ENCODE data around the gene AKT1. TPM values are rescaled to one million over a fixed set of nuclear protein-coding genes. Genes with fewer than 3 reads are reported as not detected.
A peak's percentile ranks its signal among the peaks of the same experiment; 100 is the strongest.
"Not testable (repeated sequence)": the region's sequence is repeated elsewhere in the genome, so short reads cannot be mapped to it uniquely, and the experiment has no call there.

AKT1 gene
- total RNA-seq, 1 donor from 2014 or later = 144 TPM

DNA sequence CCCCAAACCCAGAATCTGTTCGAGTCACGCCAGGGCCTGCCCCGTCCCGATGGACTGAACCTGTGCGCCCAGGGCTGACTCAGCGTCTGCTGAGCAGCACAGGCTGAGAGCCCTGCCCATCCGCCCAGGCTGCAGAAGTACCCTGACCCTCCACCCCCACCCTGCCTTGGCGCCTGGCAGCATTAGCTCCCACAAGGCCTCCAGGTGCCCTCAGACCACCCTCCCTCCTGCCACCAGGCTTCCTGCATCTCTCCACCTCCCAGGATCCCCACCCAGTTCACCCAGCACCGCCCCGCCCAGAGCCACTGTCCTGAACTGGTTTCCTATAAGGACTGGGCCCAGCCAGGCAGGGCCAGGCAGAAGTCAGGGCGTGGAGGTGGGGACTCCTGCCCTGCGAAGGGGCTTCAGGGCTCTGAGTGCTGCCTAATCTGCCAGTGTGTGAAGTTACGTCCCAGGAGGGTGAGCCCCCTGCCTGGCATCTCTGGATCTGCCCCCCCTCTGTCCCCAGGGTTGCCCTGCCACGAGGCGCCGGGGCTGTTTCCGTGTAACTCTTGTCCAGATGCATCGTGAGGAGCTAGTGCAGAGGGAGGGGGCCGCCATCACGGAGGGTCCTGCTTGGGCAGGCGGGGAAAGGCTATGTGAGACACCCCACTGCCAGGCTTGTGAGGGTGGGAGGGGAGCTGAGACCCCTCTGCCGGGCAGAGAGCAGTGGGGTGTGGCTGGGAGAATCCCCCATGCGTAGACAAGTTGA lies 62.4 kb downstream of the AKT1 start:
- intact Hi-C loops (cut with micrococcal nuclease) = no loop called here
- TF ChIP-seq, protein P1, sequence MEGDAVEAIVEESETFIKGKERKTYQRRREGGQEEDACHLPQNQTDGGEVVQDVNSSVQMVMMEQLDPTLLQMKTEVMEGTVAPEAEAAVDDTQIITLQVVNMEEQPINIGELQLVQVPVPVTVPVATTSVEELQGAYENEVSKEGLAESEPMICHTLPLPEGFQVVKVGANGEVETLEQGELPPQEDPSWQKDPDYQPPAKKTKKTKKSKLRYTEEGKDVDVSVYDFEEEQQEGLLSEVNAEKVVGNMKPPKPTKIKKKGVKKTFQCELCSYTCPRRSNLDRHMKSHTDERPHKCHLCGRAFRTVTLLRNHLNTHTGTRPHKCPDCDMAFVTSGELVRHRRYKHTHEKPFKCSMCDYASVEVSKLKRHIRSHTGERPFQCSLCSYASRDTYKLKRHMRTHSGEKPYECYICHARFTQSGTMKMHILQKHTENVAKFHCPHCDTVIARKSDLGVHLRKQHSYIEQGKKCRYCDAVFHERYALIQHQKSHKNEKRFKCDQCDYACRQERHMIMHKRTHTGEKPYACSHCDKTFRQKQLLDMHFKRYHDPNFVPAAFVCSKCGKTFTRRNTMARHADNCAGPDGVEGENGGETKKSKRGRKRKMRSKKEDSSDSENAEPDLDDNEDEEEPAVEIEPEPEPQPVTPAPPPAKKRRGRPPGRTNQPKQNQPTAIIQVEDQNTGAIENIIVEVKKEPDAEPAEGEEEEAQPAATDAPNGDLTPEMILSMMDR (IDR thresholded peaks at IDR 0.05; ENCODE audit: borderline replicate concordance) = no peak
- H3K36me3 ChIP-seq = peaks cover 4% of the 10 kb centered on the region
- H3K27me3 ChIP-seq (ENCODE audit: low read depth) = no peaks in the 10 kb centered on the region
- DNase-seq = no peak
- H3K9me3 ChIP-seq (replicated peaks) = no peaks in the 10 kb centered on the region
- no peak overlapping the region for H3K4me3 ChIP-seq
- peaks cover 93% of the 10 kb centered on the region for H3K4me1 ChIP-seq
- peak overlapping the region; percentile 98 for H3K27ac ChIP-seq (replicated peaks)

DNA sequence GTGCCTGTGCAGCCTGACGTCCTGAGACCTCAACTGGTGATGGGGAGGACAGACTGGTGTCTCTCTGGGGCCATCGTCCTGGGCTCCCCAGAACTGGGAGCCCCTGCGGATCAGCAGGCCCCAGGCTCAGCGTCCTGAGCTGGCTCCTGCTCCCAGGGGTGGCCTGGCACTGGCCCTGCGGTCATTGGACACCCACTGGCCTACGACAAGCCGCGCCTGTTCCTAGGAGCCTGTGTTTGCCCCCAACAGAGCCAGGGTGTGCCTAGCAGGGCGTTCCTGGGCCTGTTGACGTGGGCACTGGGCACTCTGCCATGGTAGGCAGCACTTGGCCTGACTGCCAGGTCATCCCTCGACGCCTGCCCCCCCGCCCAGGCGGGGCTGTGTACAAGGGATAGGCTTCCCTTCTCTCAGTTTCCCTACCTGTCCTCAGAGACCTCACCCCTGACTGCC lies 63.2 kb downstream of the AKT1 start:
- H3K36me3 ChIP-seq = no peaks in the 10 kb centered on the region
- DNase-seq = peak; percentile 88
- peak overlapping the region; percentile 98 for H3K27ac ChIP-seq (replicated peaks)
- no peaks in the 10 kb centered on the region for H3K9me3 ChIP-seq (replicated peaks)
- no peak overlapping the region for H3K4me3 ChIP-seq
- peaks cover 93% of the 10 kb centered on the region for H3K4me1 ChIP-seq
- H3K27me3 ChIP-seq (ENCODE audit: low read depth) = no peaks in the 10 kb centered on the region
- intact Hi-C loops (cut with micrococcal nuclease) = no loop called here
- TF ChIP-seq, protein P1 (IDR thresholded peaks at IDR 0.05; ENCODE audit: borderline replicate concordance) = no peak

DNA sequence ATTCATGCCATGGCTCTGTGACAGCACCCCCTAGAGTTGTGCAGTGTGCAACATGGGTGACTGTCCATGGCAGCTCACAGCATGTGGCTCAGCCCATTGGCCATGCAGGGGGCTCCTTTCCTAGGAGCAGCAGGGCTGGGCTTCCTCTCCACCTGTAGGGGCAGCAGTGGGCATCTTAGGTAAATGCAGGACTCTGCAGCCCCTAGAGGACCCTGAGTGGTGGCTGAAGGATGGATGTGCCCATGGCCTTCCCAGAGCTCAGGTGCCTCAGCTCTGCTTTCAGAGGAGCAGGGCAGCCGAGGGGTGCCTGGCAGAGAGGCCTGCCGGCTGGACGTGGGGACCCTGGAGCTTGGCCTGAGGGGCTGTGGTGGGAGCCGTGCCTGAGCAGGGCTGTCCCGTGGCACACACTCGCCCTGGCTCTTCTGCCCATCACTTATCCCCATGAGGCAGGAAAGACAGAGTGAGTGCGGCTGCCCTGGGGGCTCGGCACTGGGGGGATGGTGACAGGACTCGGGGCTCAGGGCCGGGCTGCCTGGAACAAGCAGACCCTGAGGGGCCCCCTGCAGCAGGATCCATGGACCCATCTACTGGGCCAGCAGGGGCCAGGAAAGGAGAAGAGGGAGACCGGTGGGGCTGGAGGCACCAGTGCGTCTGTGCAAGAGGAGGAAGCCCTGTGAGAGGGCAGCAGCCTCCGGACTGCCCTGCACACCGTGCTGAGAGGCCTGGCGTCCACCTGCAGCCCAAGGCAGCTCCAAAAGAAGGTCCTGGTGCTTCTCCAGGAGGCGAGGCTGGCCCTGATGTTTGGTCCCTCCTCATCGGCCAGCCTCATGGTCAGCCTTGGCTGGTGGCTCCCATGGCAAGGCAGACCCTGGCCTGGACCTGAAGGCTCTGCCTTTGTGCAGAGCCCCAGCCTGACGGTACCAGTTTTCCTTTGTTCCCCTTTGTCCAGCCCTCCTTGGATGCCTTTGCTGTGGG lies 63.9 kb downstream of the AKT1 start:
- no peaks in the 10 kb centered on the region for H3K27me3 ChIP-seq (ENCODE audit: low read depth)
- H3K27ac ChIP-seq (replicated peaks) = peak overlapping the region; percentile 98
- DNase-seq = no peak
- intact Hi-C loops (cut with micrococcal nuclease) = no loop called here
- no peak overlapping the region for H3K4me3 ChIP-seq
- H3K4me1 ChIP-seq = peaks cover 93% of the 10 kb centered on the region
- H3K36me3 ChIP-seq = no peaks in the 10 kb centered on the region
- H3K9me3 ChIP-seq (replicated peaks) = no peaks in the 10 kb centered on the region
- TF ChIP-seq, protein P1 (IDR thresholded peaks at IDR 0.05; ENCODE audit: borderline replicate concordance) = peak; percentile 43

DNA sequence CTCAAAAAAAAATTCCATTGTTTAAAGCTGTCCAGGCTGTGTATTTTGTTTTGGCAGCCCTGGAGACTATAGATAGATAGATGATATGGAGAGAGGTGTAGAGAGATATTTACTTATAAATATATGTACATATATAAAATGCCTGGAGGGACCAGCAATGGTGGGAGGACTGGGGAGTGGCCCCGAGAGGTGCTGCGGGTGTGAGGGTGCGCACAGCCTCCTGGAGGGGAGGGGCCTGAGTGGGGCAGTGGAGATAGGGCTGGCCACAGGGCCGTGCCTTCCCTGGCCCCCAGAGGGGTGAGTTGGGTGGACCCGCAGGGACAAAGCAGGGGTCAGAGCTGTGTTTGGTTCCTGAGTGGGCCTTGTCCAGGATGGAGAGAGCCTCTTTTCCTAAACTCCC lies 65.1 kb downstream of the AKT1 start:
- Histone ChIP-seq H3K36me3 (no peaks in the 10 kb centered on the region), H3K9me3 (replicated peaks) (no peaks in the 10 kb centered on the region), H3K4me1 (peaks cover 93% of the 10 kb centered on the region), H3K27me3 (ENCODE audit: low read depth) (no peaks in the 10 kb centered on the region), H3K27ac (replicated peaks) (peak overlapping the region; percentile 98), H3K4me3 (no peak overlapping the region)
- TF ChIP-seq, protein P1 (IDR thresholded peaks at IDR 0.05; ENCODE audit: borderline replicate concordance) = no peak
- intact Hi-C loops (cut with micrococcal nuclease) = no loop called here
- no peak for DNase-seq

DNA sequence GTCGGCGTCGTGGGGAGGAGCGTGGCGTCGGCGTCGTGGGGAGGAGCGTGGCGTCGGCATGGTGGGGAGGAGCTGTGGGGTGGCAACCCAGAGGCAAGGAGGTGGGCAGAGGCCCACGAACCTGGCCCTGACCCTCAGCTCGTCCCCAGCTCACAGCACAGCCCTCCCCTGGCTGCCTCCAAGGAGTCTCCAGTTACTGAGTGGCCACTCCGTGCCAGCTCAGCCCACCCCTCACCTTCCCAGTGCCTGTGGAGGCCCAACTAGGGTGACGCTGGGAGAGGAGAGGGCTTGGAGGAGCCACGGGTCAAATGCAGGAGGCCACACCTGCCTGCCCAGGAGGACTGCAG lies 65.7 kb downstream of the AKT1 start:
- H3K4me3 ChIP-seq = no peak overlapping the region
- no peaks in the 10 kb centered on the region for H3K36me3 ChIP-seq
- no peak for DNase-seq
- H3K27me3 ChIP-seq (ENCODE audit: low read depth) = no peaks in the 10 kb centered on the region
- peak overlapping the region; percentile 98 for H3K27ac ChIP-seq (replicated peaks)
- H3K9me3 ChIP-seq (replicated peaks) = no peaks in the 10 kb centered on the region
- TF ChIP-seq, protein P1 (IDR thresholded peaks at IDR 0.05; ENCODE audit: borderline replicate concordance) = no peak
- peaks cover 93% of the 10 kb centered on the region for H3K4me1 ChIP-seq
- intact Hi-C loops (cut with micrococcal nuclease) = no loop called here

DNA sequence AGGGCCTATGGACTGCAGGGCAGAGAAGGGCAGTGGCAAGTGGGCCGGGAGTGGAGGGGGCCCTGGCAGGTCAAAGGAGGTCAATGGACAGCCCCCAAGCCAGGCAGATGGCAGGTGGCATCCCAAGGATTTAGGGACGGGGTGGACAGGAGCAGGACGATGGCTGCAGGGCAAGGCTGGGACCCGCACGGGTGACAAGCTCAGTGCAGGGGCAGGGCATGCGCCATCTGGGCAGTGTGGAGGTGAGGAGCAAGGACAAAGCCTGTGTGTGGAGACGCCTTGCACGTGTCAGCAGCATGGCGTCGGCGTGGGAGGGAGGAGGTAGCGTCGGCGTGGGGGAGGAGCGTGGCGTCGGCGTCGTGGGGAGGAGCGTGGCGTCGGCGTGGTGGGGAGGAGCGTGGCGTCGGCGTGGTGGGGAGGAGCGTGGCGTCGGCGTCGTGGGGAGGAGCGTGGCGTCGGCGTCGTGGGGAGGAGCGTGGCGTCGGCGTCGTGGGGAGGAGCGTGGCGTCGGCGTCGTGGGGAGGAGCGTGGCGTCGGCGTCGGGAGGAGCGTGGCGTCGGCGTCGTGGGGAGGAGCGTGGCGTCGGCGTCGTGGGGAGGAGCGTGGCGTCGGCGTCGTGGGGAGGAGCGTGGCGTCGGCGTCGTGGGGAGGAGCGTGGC lies 66.2 kb downstream of the AKT1 start:
- DNase-seq; H3K9me3 ChIP-seq (replicated peaks); H3K4me3 ChIP-seq; H3K27me3 ChIP-seq (ENCODE audit: low read depth); intact Hi-C loops (cut with micrococcal nuclease); H3K36me3 ChIP-seq: not testable (repeated sequence)
- H3K4me1 ChIP-seq = peaks cover 93% of the 10 kb centered on the region
- peak overlapping the region; percentile 92 for H3K27ac ChIP-seq (replicated peaks)

Measured in left ventricle myocardium inferior (tissue), 1 donor.